AG09309 (cell line): ENCODE data around the gene F7.
"Not testable (repeated sequence)": the region's sequence is repeated elsewhere in the genome, so short reads cannot be mapped to it uniquely, and the experiment has no call there.

Source experiments
- DNase-seq: peaks from one replicate; pipeline ENCODE4 v3.0.0-alpha.2; 2010; ENCODE audit warnings: low read depth
- H3K4me3 ChIP-seq: 2 replicates; pipeline ENCODE4 v1.5.1; 2011; ENCODE audit warnings: mild to moderate bottlenecking, low read depth, low read length, moderate library complexity; ENCODE audit not compliant: control insufficient read depth
- TF ChIP-seq, protein P1 (sequence below): IDR thresholded peaks from 2 replicates; pipeline ENCODE4 v1.5.1; 2011; ENCODE audit warnings: mild to moderate bottlenecking, low read depth, low read length, inconsistent platforms; ENCODE audit not compliant: insufficient read depth, control insufficient read depth; ENCODE audit errors: missing control alignments

F7 gene

DNA sequence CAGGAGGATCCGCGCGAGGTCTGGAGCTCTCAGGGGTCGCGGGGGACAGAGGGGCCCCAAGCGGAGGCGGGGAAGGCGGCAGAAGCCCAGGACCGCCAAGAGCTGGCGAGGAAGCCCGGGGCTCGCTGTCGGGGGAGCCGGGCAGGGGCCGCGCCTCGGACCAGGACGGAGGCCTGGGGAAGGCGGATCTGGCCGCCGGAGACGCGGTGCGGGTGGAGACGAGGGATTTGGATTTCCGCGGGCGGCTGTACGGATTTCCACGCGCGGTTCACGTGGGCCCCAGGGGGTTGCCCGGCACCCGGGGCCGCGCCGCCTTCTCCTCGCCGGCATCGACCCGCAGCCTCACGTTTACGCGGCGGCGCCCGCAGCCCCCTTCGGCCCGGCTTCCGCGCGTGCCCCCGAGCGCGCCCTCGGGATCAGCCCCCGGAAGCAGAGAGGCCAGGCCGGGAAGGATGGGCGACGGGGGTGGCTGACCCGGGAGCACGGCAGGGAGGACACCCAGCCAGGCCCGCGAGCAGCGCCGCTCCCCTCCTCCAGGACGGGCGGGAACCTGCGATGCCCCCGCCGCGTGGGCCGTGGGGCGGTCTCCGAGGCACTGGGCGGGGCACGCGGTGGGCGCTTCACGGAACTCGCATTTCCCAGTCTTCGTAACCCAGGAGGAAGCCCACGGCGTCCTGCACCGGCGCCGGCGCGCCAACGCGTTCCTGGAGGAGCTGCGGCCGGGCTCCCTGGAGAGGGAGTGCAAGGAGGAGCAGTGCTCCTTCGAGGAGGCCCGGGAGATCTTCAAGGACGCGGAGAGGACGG lies 4.7 kb downstream of the F7 start:
- TF ChIP-seq, protein P1, sequence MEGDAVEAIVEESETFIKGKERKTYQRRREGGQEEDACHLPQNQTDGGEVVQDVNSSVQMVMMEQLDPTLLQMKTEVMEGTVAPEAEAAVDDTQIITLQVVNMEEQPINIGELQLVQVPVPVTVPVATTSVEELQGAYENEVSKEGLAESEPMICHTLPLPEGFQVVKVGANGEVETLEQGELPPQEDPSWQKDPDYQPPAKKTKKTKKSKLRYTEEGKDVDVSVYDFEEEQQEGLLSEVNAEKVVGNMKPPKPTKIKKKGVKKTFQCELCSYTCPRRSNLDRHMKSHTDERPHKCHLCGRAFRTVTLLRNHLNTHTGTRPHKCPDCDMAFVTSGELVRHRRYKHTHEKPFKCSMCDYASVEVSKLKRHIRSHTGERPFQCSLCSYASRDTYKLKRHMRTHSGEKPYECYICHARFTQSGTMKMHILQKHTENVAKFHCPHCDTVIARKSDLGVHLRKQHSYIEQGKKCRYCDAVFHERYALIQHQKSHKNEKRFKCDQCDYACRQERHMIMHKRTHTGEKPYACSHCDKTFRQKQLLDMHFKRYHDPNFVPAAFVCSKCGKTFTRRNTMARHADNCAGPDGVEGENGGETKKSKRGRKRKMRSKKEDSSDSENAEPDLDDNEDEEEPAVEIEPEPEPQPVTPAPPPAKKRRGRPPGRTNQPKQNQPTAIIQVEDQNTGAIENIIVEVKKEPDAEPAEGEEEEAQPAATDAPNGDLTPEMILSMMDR: no peak
- H3K4me3 ChIP-seq: no peak overlapping the region; the same call in 1 of the 2 replicates
- no peak for DNase-seq

DNA sequence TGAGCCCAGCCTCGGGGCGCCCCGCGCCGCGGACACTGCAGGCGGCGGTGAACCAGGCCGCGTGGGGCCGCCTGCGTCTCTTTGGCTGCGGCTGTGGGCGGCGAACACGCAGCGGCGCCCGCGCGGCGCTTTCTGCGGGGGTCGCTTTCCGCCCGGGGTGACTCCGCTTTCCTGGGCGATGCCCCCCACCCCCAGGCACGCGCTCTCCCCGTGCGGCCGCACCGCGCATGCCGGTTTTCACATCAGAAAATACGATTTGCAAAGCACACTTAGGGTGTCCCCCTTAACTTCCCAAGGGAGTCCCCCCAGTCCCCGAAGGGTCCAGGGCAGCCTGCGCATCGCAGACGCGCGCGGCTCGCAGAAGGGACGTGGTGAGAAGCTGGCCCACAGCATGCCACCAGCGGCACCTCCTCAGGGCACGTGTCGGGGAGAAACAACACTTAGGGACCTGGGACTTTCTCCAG lies 5.3 kb downstream of the F7 start:
- no peak overlapping the region for H3K4me3 ChIP-seq
- TF ChIP-seq, protein P1: no peak
- no peak for DNase-seq

DNA sequence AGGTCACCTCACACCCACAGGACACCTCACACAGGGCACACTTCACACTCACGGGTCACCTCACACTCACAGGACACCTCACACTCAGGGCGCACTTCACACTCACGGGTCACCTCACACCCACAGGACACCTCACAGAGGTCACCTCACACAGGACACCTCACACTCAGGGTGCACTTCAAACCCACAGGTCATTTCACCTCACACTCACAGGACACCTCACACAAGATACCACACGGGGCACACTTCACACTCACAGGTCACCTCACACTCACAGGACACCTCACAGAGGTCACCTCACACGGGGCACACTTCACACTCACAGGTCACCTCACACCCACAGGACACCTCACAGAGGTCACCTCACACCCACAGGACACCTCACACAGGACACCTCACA lies 6.2 kb downstream of the F7 start:
- not testable (repeated sequence) for H3K4me3 ChIP-seq, DNase-seq

DNA sequence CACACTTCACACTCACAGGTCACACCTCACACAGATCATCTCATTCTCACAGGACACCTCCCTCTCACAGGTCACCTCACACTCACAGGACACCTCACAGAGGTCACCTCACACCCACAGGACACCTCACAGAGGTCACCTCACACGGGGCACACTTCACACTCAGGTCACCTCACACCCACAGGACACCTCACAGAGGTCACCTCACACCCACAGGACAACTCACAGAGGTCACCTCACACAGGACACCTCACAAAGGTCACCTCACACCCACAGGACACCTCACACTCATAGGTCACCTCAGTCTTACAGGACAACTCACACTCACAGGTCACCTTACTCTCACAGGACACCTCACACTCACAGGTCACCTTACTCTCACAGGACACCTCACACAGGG lies 6.9 kb downstream of the F7 start:
- not testable (repeated sequence) for DNase-seq, H3K4me3 ChIP-seq

DNA sequence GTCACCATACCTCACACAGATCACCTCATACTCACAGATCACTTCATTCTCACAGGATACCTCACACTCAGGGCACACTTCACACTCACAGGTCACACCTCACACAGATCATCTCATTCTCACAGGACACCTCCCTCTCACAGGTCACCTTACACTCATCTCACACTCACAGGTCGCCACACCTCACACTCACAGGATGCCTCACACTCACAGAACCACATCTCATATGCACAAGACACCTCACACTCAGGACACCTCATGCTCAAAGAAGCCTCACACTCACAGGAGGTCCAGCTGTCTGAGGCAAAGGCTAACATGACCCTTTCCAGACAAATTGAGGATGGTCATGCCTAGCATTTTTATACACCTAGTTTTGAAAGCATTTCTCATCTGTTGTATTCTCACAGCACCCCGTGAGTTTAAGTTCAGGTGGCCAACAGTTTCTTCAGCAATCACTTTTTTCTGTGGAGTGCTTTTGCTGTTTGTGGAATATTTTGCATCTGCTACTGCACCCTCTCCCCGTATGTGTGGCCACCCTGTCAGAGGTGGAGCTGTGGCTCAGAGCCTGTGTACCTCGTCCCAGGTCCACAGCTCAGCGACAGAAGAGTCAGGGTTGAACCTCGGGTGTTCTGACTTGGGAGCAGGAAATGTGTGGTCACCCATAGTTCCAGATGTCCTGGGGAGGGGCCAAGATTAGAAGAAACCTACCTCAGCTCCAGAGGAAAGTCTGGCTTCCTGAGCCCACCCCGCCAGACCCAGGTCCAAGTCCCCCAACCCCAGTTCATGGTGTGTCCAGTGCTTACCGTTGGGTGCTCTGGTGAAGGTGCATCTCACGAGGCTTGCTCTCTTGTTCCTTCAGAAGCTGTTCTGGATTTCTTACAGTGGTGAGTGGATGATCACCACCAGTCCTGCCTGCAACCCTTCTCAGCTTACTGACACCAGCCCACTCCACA lies 7.6 kb downstream of the F7 start:
- DNase-seq: no peak
- TF ChIP-seq, protein P1: no peak
- H3K4me3 ChIP-seq: no peak overlapping the region

DNA sequence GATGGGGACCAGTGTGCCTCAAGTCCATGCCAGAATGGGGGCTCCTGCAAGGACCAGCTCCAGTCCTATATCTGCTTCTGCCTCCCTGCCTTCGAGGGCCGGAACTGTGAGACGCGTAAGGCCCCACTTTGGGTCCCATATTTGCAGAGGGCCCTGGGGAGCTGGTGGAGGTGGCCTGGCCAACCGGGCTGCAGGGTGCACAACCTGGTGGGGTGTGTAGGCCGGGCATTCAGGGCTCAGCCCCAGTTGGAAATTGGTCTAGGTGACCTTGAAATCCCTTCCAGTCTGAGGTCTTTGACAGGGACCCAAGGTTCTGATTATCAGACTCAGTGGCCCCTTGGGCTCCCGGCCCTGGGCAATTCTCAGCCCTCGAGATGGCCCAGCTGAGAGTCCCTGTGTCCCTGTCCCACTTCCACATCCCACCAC lies 8.3 kb downstream of the F7 start:
- TF ChIP-seq, protein P1: no peak
- no peak overlapping the region for H3K4me3 ChIP-seq
- DNase-seq: no peak

DNA sequence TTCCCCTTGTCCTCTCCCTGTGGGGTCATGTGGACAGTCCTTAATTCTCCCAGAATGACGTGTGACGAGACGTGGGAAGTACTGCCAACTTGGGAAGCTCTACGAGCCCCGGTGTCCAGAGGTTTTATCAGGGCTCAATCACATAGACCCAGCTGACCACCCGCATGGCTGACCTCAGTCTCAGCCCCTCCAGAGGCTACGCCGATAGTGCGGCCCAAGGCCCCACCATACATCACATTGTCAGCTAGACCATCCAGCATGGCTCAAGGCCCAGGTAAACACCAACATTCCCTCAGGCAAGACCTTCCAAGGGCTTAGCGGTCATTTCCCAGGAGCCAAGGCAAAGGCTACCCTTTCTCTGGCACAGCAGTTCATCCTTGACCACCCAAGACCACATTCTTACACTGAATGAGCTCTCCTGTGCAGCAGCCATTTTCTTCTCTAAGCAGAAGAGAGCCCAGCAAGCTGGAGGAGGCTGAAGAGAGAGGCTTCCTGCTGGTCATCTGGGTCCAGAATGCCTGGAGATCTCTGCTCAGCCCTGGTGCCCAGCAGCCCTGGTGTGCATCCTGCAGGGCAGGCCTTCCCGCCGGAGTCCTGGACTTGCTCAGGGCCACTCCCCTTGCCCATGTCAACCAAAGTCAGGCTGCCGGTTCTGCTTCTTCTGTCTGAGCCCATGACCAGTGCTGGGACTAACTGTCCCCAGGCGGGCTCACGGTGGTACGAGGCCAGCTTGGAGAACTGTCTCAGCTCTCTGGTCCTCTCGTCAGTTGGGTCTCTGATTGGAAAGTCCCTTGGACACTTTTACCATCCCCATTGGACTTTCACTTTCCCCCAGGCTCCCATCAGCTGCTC lies 9.1 kb downstream of the F7 start:
- H3K4me3 ChIP-seq: no peak overlapping the region
- TF ChIP-seq, protein P1: no peak
- no peak for DNase-seq
